Spleen (tissue), 7 donors: Measurements from ENCODE around the gene MUSTN1.

Experiments used
- CTCF ChIP-seq, 11 experiments: fragments of 200-600 bp in 7 of 11; fragments of 450-650 bp in 4 of 11; sonication (generic) in 4 of 11; IDR thresholded peaks in 8 of 11; conservative IDR thresholded peaks in 3 of 11; 1 replicate in 7 of 11; 2 replicates in 4 of 11; pipeline versions ENCODE4 v1.4.0 to v1.8.0; 2016 to 2021; ENCODE audit warnings: antibody characterized with exemption in 11 of 11, inconsistent platforms in 4 of 11, mild to moderate bottlenecking in 1 of 11
- POLR2A ChIP-seq, 3 donors: fragments of 450-650 bp; IDR thresholded peaks; one replicate each; pipeline ENCODE4 v1.5.1; 2017; ENCODE audit warnings: antibody characterized with exemption in 3 of 3, mild to moderate bottlenecking in 1 of 3
- donor health status: DM: no; HTN: no; CAD: no; lungs with moderate emphysema.
- donor health status: DM: no; HTN: no; CAD: no.
- donor health status: DM: no; HTN: no; CAD: no.

GRCh38 chr3:52798376-52798977 is 36.3 kb downstream of the MUSTN1 start:
- TF ChIP-seq CTCF (IDR thresholded peaks at IDR 0.05 in 8 of 11, conservative IDR thresholded peaks at IDR 0.05 in 3 of 11) = no peak
- TF ChIP-seq POLR2A (IDR thresholded peaks at IDR 0.05) = no peak
